OCI-LY1 (cell line): ENCODE measurements around the gene PPP1R15B.
"Not testable (repeated sequence)": the region's sequence is repeated elsewhere in the genome, so short reads cannot be mapped to it uniquely, and the experiment has no call there.

Experiments
- H2AFZ ChIP-seq: fragments of 200-600 bp; sonication (generic), shearing (Covaris generic); 2 replicates; pipeline ENCODE4 v1.6.0; 2014; ENCODE audit warnings: antibody characterized with exemption, mild to moderate bottlenecking, low read length
- H3F3A ChIP-seq: fragments of 200-600 bp; sonication (generic), shearing (Covaris generic); 2 replicates; pipeline ENCODE4 v1.6.0; 2014; ENCODE audit warnings: mild to moderate bottlenecking, antibody characterized with exemption, low read length, moderate library complexity; ENCODE audit not compliant: insufficient read depth
- H3K27ac ChIP-seq: fragments of 200-600 bp; sonication (generic); 2 replicates; pipeline ENCODE4 v1.5.1; 2014; ENCODE audit warnings: low read length, mixed run types, mild to moderate bottlenecking, low read depth; ENCODE audit not compliant: poor library complexity, severe bottlenecking
- H3K27me3 ChIP-seq: fragments of 200-600 bp; sonication (generic); 2 replicates; pipeline ENCODE4 v1.6.0; 2014; ENCODE audit warnings: antibody characterized with exemption, mild to moderate bottlenecking, low read length, moderate library complexity; ENCODE audit not compliant: insufficient read depth
- H3K36me3 ChIP-seq: fragments of 200-600 bp; sonication (generic); 2 replicates; pipeline ENCODE4 v1.6.1; 2014; ENCODE audit warnings: mild to moderate bottlenecking, antibody characterized with exemption, low read length, moderate library complexity, mixed read lengths; ENCODE audit not compliant: insufficient read depth
- H3K4me1 ChIP-seq: fragments of 200-600 bp; sonication (generic); 2 replicates; pipeline ENCODE4 v1.5.1; 2014; ENCODE audit warnings: mild to moderate bottlenecking, low read length, moderate library complexity; ENCODE audit not compliant: insufficient read depth, severe bottlenecking
- H3K4me2 ChIP-seq: fragments of 200-600 bp; sonication (generic), shearing (Covaris generic); 2 replicates; pipeline ENCODE4 v1.6.1; 2014; ENCODE audit warnings: low read length
- H3K4me3 ChIP-seq: fragments of 200-600 bp; sonication (generic); 2 replicates; pipeline ENCODE4 v1.5.1; 2014; ENCODE audit warnings: low read length, low read depth, mild to moderate bottlenecking, mixed read lengths; ENCODE audit not compliant: poor library complexity, severe bottlenecking
- H3K79me2 ChIP-seq: fragments of 200-600 bp; shearing (Covaris generic); 2 replicates; pipeline ENCODE4 v1.6.1; 2016; ENCODE audit warnings: mixed run types, low read length, mixed read lengths; ENCODE audit not compliant: insufficient read depth
- H3K9ac ChIP-seq: fragments of 200-600 bp; sonication (generic), shearing (Covaris generic); 2 replicates; pipeline ENCODE4 v1.6.1; 2014; ENCODE audit warnings: mild to moderate bottlenecking, low read length, mixed read lengths
- H3K9me2 ChIP-seq: fragments of 200-600 bp; sonication (generic), shearing (Covaris generic); 2 replicates; pipeline ENCODE4 v1.6.1; 2014; ENCODE audit warnings: low read depth, mild to moderate bottlenecking, low read length, mixed read lengths
- H3K9me3 ChIP-seq: fragments of 200-600 bp; shearing (Covaris generic); 2 replicates; pipeline ENCODE4 v1.6.1; 2014; ENCODE audit warnings: low read length, mixed read lengths
- H4K20me1 ChIP-seq: fragments of 200-600 bp; sonication (generic), shearing (Covaris generic); 2 replicates; pipeline ENCODE4 v1.6.0; 2016; ENCODE audit warnings: mild to moderate bottlenecking, low read length; ENCODE audit not compliant: insufficient read depth
- EZH2 ChIP-seq: fragments of 200-600 bp; sonication (generic), shearing (Covaris generic); IDR thresholded peaks from 2 replicates; pipeline ENCODE4 v1.8.0; 2017; ENCODE audit warnings: borderline replicate concordance, mixed run types, mild to moderate bottlenecking, antibody characterized with exemption, low read length, moderate library complexity, mixed read lengths
- TF ChIP-seq, protein P1 (sequence below): fragments of 200-600 bp; sonication (generic), shearing (Covaris generic); IDR thresholded peaks from 2 replicates; pipeline ENCODE4 v1.5.1; 2017; ENCODE audit warnings: mild to moderate bottlenecking, antibody characterized with exemption, low read length, moderate library complexity, mixed read lengths

Gene PPP1R15B

DNA sequence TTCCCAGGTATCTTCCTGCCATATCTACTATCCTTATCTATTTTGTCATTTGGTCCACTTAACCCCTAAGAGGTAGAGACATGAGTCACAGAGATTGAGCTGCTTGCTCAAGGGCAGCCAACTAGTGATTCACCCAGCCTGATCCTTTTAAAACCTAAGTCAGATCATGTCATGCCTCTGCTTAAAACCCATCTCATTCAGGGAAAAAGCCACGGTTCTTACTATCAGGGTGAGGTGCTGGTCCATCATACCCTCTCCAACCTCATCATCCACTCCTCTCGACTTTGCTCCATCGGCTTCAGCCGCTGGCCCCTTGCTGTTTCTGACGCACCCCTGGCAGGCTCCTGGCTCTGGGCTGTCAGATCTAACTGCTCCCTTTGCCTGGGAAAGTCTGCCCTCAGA, 14.4 kb upstream of the PPP1R15B start:
- Histone ChIP-seq H3K4me3 (no peak overlapping the region), H3K4me1 (no peaks in the 10 kb centered on the region), H4K20me1 (no peaks in the 10 kb centered on the region), H3K36me3 (peaks cover 94% of the 10 kb centered on the region), H3F3A (no peaks in the 10 kb centered on the region), H3K4me2 (no peak overlapping the region), H3K79me2 (no peaks in the 10 kb centered on the region), H3K9me3 (no peaks in the 10 kb centered on the region), H3K9ac (no peak overlapping the region), H3K27me3 (no peaks in the 10 kb centered on the region), H2AFZ (no peak overlapping the region), H3K27ac (no peak overlapping the region), H3K9me2 (no peaks in the 10 kb centered on the region)
- TF ChIP-seq EZH2 = no peak
- TF ChIP-seq, protein P1, sequence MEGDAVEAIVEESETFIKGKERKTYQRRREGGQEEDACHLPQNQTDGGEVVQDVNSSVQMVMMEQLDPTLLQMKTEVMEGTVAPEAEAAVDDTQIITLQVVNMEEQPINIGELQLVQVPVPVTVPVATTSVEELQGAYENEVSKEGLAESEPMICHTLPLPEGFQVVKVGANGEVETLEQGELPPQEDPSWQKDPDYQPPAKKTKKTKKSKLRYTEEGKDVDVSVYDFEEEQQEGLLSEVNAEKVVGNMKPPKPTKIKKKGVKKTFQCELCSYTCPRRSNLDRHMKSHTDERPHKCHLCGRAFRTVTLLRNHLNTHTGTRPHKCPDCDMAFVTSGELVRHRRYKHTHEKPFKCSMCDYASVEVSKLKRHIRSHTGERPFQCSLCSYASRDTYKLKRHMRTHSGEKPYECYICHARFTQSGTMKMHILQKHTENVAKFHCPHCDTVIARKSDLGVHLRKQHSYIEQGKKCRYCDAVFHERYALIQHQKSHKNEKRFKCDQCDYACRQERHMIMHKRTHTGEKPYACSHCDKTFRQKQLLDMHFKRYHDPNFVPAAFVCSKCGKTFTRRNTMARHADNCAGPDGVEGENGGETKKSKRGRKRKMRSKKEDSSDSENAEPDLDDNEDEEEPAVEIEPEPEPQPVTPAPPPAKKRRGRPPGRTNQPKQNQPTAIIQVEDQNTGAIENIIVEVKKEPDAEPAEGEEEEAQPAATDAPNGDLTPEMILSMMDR = no peak

DNA sequence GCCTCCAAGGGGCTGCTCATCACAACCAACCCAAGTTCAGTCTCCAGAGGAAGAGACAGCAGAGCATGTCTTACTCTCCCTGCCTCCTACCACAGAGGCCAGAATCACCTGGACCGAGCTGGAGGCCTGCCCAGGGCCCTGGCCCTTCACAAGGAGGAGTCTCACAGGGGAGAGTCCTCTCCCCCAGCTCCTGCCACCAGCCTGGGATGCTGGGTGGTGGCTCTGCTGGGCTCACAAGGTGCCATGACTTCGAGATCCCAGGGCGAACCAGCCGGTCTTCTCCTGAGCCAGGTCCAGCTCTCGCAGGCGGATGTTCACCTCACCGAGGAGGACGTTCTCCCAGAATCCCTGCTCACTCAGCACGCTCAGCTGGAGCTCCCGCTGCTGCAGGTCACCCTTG, 13.0 kb upstream of the PPP1R15B start:
- Histone ChIP-seq H3K4me3 (no peak overlapping the region), H3K4me1 (no peaks in the 10 kb centered on the region), H3K9ac (no peak overlapping the region), H3K9me2 (no peaks in the 10 kb centered on the region), H3F3A (no peaks in the 10 kb centered on the region), H3K27me3 (no peaks in the 10 kb centered on the region), H3K36me3 (peaks cover 80% of the 10 kb centered on the region), H3K9me3 (no peaks in the 10 kb centered on the region), H4K20me1 (no peaks in the 10 kb centered on the region), H3K4me2 (no peak overlapping the region), H2AFZ (no peak overlapping the region), H3K79me2 (no peaks in the 10 kb centered on the region), H3K27ac (no peak overlapping the region)
- no peak for TF ChIP-seq EZH2
- TF ChIP-seq, protein P1 = no peak

DNA sequence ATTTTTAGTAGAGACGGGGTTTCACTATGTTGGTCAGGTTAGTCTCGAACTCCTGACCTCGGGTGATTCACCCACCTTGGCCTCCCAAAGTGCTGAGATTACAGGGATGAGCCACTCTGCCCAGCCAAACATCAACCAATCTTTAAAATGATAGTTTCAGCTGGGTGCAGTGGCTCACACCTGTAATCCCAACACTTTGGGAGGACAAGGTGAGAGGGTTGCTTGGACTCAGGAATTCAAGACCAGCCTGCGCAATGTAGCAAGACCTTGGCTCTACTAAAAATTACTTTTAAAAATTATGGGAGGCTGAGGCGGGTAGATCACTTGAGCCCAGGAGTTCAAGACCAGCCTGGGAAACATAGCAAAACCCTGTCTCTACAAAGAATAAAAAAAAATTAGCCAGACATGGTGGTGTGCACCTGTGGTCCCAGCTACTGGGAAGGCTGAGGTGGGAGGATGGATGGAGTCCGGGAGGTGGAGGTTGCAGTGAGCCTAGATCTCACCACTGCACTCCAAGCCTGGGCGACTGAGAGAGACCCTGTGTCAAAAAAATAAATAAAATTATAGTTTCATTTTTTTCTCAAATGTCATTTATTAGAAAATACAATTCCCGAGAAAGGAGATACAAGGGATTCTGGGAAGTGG, 10.6 kb upstream of the PPP1R15B start:
- not testable (repeated sequence) for H3F3A ChIP-seq, H3K27ac ChIP-seq, H2AFZ ChIP-seq

DNA sequence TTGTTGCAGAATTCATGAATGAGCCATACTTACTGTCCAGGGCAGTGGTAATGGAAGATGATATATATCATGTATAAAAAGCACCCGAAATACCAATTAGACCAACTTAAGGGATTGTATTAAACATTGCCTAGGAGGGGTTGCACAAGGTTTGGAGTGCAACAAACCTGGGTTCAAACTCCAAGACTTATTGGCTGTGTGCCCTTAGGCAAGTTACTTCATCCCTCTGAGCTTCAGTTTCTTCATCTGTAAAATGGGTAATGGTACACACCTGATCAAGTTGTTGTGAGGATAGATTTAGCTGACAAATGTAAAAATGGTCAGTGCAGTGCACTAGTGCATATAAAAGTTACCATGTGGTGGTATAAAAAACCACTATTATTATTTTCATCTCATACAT, 9.8 kb upstream of the PPP1R15B start:
- Histone ChIP-seq H3K9me2 (no peaks in the 10 kb centered on the region), H3K4me2 (no peak overlapping the region), H3K9me3 (no peaks in the 10 kb centered on the region), H3K4me1 (peaks cover 15% of the 10 kb centered on the region), H3K27me3 (no peaks in the 10 kb centered on the region), H3K4me3 (no peak overlapping the region), H3K79me2 (no peaks in the 10 kb centered on the region), H3F3A (peaks cover 3% of the 10 kb centered on the region; the same call in 1 of the 2 replicates), H3K36me3 (peaks cover 48% of the 10 kb centered on the region), H2AFZ (no peak overlapping the region), H3K27ac (no peak overlapping the region), H4K20me1 (no peaks in the 10 kb centered on the region), H3K9ac (no peak overlapping the region)
- TF ChIP-seq EZH2 = no peak
- TF ChIP-seq, protein P1 = no peak

More for the DNA sequence above, 10.6 kb upstream of the PPP1R15B start:
- not testable (repeated sequence) for H3K4me3 ChIP-seq, H3K9ac ChIP-seq, H3K9me2 ChIP-seq, H3K79me2 ChIP-seq, H3K27me3 ChIP-seq, H3K9me3 ChIP-seq, H4K20me1 ChIP-seq, H3K4me2 ChIP-seq
- Histone ChIP-seq H3K36me3 (peaks cover 56% of the 10 kb centered on the region), H3K4me1 (peaks cover 15% of the 10 kb centered on the region)
